ENCODE results near the gene PDLIM3.

DNA sequence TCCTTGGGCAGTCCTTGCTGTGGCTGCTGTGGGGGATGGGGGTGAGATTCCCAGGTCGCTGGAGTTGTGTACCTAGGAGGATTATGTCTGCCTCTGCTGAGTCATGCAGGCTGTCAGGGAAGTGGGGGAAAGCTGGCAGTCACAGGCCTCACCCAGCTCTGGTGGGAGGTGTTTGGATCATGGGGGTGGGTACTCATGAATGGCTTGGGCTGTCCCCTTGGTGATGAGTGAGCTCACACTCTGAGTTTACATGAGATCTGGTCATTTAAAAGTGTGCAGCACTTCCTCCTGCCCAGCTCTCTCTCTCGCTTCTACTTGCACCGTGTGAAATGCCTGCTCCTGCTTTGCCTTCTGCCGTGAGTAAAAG is 24.6 kb upstream of the PDLIM3 start:
- TF ChIP-seq CTCF (IDR thresholded peaks at IDR 0.05; ENCODE audit: insufficient read depth, low read length) (no peak), POLR2AphosphoS5 (IDR thresholded peaks at IDR 0.05; ENCODE audit: low read depth) (no peak), REST (IDR thresholded peaks at IDR 0.05; ENCODE audit: insufficient replicate concordance, low read depth) (no peak), GABPA (IDR thresholded peaks at IDR 0.05; ENCODE audit: low read depth) (no peak)
